ENCODE results near the gene PAGE4.

The PAGE4 gene, protein sequence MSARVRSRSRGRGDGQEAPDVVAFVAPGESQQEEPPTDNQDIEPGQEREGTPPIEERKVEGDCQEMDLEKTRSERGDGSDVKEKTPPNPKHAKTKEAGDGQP

DNA sequence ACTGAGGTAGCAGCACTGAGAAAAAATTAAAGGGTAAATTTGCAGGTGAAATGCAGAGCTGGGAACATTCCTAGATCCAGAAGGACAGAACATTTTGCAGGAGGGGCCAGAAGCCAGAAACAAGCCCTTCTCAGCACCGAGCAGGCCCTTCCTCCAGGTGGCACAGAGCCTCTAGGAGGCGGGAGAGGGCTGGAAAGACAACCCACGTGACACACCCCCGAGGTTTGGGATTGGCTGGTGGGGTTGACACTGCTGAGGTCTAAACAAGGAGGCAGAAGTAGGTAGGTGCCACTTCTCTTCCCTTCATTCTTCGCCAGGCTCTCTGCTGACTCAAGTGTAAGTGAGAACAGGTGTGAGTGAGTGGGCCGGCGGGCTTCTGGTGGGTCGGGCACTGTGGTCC, at the start of gene PAGE4:
Gene PAGE4, plus strand, starts transcription at position 288 of the 400 bp plus-strand sequence. CDS start 1,126 bp downstream, outside the sequence.
- no peak for DNase-seq (ENCODE audit: low read depth in 2 of 2)

DNA sequence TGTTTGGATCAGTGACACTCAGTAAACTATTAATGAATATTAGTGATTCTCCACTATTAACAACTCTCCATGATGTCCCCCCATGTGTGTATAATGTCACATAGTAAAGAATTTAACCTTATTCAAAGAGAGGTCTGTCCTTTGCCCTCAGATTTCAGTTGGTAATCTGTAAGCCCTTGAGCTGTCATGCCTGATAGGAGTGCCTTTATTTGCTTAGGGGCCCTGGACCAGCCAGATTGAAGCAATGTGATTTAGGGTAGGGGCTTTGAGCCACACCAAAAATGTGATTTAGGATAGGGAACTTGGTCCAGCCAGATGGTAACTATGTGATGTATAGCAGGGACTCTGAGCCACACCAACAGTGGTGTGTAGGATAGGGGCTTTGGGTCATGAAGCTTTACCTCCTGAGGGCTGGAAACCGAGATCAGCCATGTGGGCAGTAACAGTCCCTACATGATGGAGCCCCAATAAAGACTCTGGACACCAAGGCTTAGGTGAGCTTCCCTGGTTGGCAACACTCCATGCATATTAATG, 44.3 kb upstream of the PAGE4 start:
- DNase-seq (ENCODE audit: low read depth in 2 of 2) = no peak

DNA sequence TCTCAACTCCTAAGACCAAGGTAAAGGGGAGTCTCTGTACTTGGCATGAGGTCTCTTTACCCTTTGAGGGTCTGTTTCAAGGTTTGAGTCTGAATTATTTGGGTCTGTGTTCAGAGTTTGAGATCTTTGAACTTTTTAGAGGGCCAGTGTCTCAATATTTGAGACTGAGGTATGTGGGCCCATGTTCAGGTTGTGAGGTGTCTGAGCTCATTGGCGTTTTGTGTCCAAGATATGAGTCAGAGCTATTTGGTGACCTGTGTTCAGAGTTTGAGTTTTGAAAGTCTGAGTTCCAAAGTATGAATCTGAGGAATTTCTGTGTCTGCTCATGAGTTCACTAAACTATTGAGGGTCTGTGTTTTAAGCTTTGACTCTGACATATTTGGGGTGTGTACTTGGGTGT, 36.7 kb upstream of the PAGE4 start:
- no peak for DNase-seq (ENCODE audit: low read depth in 2 of 2)

DNA sequence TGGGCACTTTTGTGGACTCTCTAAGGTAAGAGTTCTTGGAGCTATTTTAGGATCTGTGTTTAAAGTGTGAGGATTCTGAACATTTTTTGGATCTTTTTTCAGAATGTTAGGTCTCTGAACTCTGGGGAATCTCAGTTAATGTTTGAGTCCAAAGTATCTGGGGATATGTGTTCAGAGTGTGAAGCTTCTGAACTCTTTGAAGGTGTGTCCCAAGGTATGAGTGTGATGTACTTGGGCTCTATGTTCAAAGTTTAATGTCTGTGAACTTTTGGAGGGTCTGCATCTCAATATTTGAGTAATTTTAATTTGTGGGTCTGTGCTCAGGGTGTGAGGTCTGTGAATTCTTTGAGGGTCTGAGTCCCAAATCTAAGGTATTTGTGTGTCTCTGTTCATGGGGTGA, 35.4 kb upstream of the PAGE4 start:
- no peak for DNase-seq (ENCODE audit: low read depth in 2 of 2)

DNA sequence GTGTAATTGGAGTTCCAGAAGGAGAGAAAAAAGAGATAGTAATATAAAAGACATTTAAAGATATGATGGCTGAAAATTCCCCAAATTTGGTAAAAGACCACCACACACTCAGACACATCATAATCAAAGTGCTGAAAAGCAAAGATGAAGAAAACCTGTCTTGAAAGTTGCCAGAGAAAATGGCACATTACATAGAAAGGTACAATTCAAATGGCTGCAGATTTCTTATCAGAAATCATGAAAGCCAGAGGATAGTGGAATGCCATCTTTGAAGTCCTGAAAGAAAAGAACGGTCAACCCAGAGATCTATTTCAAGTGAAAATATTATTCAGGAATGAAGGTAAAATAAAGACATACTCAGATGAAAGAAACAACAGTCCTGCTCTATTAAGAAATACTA, 29.3 kb upstream of the PAGE4 start:
- DNase-seq (ENCODE audit: low read depth in 2 of 2) = no peak

DNA sequence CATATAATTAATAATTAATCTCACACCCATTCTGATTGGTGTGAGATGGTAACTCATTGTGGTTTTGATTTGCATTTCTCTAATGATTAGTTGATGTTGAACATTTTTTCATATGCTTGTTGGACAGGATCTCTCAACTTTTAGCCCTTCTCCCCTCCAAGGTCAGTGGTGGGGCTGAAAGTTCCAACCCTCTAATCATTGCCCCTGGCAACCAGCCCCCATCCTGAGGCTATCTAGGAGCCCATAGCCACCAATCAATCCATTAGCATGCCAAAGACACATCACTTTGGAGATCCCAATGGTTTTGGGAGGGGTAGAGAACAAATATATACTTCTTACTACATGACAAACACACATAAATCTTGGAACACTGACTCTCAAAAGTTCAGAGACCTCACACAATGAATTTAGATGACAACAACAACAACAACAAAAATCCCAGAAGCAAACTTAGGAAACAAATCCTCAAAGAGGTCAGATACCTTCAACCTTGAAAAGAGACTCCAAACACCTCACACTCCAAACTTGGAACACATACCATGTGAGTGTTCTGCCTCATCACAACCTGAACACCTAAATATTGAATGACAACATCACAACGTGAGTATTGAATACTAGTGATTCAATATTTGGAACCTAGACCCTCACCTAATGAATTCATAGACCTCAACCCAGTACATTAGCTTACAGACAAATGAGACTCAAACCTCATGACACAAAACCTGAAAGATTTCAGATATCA, 19.0 kb upstream of the PAGE4 start:
- no peak for DNase-seq (ENCODE audit: low read depth in 2 of 2)

DNA sequence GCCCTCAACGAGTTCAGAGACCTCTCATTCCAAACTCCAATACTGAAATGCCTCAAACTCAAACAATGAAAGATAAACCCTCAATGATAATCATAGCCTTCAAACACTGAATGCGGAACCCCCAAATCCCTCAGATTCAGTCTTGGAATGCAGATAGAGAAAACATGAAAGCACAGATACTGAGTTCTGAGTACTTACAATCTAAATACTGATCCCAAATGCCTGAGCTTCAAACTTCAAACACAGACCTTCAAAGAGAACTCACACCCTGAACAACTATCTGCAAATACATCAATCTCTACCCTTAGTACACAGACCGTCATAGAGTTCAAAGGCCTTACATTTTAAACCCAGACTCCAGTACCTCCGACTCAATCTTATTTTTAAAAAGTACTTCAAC, 16.9 kb upstream of the PAGE4 start:
- DNase-seq (ENCODE audit: low read depth in 2 of 2) = no peak

DNA sequence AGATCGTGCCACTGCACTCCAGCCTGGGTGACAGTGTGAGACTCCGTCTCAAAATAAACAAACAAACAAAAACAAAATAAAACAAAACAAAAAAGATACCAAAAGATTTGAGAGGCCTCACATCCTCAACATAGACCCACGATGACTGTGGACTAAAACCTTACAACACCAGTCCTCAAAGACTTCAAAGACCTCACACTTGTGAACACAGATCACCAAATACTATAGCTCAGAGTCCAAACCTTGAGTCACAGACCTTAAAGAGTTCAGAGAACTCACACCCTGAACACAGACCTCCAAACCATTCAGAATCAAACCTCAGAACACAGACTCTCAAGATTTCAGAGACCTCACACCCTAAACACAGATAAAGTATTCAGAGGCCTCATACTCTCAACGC, 12.7 kb upstream of the PAGE4 start:
- no peak for DNase-seq (ENCODE audit: low read depth in 2 of 2)

DNA sequence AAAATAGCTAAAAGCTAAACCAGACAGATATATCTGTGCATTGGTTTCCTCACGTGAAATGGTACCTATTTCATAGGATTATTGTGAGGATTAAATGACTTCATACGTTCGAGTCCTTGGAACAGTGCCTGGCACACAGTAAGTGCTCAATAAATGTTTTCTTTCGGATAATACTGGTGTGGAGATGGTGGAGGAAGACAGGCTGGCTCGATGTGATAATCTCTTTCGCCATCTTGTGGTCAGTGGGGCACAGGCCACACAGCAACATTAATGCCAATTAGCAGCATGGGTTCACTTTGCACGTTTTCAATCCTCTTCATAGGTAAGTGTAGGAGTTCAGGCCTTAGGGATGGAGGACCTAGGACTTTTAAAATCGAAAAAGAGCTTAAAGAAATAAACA, 9.3 kb downstream of the PAGE4 start:
- DNase-seq (ENCODE audit: low read depth in 2 of 2) = no peak

DNA sequence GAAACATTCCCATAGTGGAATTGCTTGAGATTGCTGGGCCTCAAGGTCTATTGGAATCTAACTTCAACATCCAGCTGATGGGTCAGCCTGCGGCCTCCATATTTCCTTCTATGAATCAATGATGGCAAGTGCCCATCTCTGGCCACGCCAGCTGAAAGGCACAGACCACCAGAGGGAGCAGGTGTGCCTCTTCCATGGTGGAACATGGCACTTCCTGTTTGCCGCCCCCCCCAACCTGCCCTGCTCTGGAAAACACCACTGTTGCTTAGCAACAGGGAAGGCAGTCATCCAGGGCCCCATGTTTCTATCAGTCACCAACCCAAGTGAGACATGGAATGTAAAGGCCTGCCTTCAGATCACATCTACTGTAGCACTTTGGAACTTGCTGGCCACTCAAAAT, 11.6 kb downstream of the PAGE4 start:
- DNase-seq (ENCODE audit: low read depth in 2 of 2) = peak; percentile 9 to 16

DNA sequence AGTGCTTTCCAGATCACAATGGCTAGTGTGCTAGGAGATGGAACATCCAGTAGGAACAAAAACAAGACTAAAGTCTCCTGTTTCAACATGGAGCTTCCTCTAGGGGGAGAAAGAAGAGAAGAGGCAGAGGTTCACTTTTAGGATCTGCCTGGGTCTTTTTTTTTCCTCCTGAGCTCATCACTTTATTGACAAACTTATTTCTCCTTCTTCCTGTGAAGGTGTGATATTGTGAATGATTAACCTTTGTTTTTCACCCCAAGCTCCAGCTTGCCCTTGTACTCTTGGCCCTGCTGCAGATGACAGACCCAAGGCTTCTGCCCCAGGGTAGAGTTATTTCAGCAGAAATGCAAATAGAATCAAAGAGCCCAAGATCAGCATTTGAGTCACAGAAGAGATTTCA, 13.5 kb downstream of the PAGE4 start:
- no peak for DNase-seq (ENCODE audit: low read depth in 2 of 2)

DNA sequence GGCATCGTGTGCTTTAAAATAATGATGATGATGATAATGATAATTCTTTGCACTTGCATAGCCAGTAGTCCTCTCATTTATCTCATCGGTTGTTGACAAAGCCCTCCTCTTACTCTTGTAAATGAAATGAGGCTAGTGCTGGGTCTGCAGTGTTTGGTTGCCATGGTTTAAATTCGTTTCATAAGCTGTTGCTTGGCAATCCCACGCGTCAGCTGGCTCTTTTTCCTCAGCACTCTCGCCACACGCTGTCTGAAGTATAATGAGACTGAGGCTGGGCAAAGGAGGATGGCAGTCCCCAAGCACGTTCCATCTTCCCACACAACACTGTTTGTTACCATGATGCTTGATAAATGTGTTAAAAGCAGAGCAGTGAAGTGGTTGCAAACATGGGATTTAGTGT, 15.5 kb downstream of the PAGE4 start:
- DNase-seq (ENCODE audit: low read depth in 2 of 2) = no peak

DNA sequence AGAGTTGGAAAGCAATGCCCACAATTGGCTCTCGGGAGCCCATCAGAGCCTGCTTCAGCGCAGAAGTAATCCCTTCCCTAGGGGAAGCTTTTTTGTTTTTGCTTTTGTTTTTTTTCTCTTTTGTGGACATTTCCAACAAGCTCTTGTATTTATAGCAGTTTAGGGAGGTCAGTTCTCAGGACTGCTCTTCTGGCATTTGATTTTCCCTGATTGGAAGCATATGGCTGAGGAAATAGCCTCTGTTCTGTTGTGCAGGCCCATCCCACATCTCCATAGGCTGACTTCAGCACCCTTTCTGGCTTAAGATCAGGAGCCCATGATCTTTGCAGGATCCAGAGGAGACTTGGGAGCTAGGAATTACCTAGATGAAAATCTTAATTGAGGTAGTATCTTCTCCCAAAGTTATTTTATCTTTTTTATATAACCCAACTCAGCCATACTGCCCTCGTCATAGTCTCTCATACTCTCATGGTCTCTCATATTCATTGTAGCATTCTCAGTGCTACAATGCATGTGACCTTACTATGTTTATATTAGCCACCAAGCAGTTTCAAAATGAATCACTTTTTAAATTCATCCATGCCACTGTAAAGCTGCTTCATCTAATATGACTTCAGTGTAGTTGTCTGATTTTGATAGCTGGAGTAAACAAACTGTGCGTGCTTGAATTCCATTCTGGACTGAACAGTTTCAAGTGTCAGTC, 16.7 kb downstream of the PAGE4 start:
- no peak for DNase-seq (ENCODE audit: low read depth in 2 of 2)

DNA sequence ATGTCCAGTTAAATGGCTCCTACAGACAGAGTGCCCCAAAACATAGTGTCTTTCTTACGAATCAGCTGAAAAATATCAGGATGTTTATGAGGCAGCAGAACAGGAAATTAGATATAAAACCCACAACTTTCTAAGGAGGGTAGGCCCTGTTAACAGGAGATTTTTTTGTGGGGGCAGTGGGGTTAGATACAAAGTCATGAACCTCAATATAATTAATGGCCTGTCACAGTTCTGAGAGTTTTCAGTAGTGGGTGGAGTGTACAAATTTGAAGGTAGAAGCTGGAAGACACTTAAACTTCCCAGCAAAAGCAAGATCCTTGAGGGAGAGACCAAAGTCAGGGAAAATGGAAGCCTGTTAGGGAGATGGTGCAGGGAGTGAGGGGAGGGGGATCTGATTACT, 17.4 kb downstream of the PAGE4 start:
- DNase-seq (ENCODE audit: low read depth in 2 of 2) = no peak

DNA sequence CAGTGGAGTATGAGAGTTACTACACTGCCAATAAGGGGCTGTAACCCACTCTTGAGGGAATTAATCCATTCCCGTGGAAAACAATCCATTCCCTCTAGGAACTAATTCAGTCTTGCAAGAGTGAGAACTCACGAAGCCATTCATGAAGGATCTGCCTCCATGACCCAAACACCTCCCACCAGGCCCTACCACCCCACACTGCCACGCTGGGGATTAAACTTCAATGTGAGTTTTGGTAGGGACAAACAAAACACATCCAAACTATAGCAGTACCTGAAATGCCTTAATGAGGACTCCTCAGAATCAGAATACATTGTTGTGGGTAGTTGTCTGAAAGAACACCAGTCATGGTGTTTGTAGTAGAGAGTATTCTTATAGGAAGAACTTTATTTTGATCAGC, 19.2 kb downstream of the PAGE4 start:
- DNase-seq (ENCODE audit: low read depth in 2 of 2) = no peak

DNA sequence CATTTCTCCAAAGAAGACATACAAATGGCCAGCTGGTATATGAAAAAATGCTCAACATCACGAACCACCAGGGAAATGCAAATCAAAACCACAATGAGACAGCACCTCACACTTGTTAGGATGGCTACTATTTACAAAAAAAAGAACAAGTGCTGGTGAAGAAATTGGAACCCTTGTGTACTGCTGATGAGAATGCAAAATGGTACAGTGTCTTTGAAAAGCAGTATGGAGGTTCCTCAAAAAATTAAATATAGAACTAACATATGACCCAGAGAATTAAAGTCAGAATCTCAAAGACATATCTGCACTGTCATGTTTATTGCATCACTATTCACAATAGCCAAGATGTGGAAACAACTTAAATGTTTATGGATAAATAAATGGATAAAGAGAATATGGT, 20.9 kb downstream of the PAGE4 start:
- DNase-seq (ENCODE audit: low read depth in 2 of 2) = no peak

DNA sequence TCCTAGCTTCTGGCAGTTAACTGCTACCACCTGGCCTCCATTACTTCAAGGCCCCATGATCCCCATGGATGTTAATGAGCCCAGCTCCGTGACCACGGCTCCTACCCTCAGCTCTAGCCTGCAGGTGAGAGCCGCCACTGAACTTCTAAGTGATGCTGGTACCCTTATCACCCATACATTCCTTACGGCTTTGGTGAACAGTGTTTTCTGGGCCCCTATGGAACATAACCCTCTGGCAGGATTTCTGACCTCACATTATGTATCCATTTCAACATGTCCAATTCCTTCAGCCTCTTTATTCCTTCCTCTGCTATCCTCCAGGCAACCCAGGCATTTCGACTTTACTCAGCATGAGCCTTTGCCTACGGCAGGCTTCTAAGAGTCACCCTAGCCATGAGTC, 24.6 kb downstream of the PAGE4 start:
- DNase-seq (ENCODE audit: low read depth in 2 of 2) = no peak

DNA sequence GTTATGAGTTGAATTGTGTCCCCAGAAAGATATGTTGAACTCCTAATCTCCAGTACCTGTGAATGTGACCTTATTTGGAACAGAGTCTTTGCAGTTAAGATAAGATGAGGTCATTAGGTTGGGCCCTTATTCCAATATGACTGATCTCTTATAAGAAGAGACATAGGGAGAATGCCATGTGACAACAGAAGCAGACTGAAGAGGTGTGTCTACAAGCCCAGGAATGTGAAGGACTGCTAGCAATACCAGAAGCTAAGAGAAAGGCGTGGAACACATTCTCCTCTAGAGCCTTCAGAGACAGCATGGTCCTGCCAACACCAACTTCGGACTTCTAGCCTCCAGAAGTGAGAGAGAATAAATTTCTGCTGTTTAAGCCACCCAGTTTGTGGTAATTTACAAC, 27.7 kb downstream of the PAGE4 start:
- DNase-seq (ENCODE audit: low read depth in 2 of 2) = no peak

DNA sequence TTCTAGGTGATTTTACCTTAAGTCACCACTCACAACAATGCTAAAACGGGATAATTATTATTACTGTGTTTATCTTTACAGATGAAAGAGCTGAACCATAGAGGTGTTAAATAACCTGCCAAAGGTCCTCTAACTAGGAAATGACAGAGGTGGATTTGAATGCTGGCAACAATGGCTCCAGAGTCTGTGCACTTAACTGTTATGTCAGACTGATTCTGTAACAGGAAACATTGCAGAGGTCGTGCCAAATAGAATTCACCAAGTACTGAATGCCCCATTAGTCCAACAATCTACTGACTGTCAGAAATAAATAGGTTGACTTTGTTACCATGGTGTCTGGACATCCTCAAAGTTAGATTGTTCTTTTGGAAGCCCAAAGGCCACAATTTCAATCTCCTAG, 29.2 kb downstream of the PAGE4 start:
- no peak for DNase-seq (ENCODE audit: low read depth in 2 of 2)

DNA sequence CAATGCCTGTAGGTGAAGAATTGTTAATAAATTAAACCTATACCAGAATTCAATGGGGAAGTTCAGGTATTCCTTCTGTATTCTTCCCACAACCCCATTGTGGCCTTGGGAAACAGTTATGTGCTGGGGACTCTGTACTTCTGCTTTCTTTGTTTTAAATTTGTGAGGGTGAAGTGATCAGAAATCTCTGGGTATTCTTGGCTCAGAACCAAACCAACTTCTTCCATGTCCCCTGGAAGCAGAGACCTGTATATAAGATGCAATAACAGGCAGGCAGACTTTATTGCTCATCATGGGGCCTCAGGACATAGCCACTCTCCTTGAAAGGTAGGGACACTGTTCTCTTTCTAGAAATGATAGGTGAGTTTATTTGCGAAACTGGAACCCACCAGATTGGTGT, 30.4 kb downstream of the PAGE4 start:
- DNase-seq (ENCODE audit: low read depth in 2 of 2) = no peak

DNA sequence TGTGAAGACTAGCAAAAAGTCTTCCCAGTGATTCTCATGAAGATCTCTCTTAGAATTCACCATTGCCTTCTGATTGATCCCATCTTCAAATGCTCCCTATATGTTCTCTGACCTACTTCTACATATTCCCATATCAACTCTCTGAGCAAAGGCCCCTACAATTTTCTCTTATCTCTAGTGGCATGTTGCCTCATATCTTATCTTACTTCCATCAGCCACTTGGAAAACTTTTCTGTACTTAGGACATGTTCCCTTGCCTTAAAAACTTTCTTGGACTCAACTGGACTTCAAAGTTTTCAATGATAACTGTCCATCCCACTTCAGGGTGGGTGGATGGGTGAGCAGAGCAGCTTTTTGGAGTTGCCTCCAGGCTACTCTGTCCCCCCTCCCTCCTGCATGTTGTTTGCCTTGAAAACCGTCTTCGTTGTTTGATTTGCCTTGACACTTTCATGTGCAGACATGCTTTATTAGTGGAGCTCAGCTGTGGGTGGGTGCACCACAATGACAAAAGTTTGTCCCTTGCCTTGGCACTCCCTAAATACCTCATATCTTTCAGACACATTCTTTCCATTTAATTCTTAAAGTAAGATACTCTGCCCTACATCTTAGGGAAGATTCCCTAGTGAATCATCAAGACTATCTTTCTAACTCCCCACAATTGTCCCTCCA, 31.9 kb downstream of the PAGE4 start:
- DNase-seq (ENCODE audit: low read depth in 2 of 2) = no peak

DNA sequence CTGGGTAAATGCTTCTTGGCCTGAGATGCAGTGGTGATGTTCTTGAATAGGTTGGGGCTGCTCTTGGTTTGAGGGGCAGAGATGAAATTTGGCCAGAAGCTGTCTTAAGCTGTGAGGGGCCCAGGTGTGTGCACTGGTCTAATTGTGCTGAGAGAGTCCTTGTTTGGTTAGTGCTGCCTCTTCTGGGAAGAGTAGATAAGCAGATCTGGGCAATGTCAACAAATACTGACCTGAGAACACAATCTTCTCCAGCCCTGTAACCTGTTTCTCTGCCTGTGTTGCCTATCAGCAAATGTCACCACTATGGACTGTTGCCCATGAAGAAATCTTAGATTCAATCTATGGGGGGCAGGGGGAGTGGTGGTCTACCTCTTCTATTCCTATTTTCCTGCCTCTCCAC, 33.0 kb downstream of the PAGE4 start:
- no peak for DNase-seq (ENCODE audit: low read depth in 2 of 2)

DNA sequence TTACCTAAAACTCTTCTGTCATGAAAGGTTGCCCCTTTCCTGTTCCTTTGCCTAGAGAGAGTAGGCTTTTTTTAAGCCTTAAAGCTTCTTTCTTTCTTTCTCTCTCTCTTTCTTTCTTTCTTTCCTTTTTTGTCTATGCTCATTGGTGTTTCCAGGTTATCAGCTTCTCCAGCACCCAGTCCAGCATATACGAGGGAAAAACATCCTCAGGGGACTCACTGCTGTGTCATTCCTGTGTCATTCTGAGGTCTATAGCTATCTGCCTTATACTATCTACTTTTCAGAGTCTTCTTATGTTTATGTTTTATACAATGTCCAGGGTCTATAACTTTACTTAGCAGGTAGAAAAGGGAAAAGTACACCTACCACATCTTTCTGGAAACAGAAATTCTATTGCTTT, 39.6 kb downstream of the PAGE4 start:
- no peak for DNase-seq (ENCODE audit: low read depth in 2 of 2)
